NCI-H510A treated with DMSO at 0.1 percent for 48 hours (cell line): ENCODE results near the gene PPME1.

Experiments
- DNase-seq: peaks from one replicate; lab custom pipeline; 2025; lab: John Stamatoyannopoulos, UW

PPME1 gene

DNA sequence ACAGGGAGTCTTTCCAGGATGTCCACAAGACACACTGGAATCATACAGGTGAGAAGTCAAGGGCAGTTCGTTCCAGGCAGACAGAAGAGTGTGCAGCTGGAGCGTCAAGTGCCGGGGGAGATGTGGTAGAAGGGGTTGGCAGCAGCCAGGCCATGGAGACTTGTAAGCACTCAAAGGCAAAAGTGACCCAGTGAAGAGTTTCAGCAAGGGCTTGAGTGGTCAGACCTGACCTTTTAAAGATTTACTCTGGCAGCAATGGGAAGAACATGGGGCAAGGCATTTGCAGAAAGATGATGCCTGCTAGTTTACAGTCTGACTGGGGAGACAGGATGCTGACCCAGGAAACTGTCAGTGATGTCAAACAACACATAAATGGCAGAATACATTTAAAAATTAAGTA, 111.3 kb downstream of the PPME1 start:
- DNase-seq = peak; percentile 86

GRCh38 chr11:74282914-74283371, 111.9 kb downstream of the PPME1 start:
- DNase-seq = peak; percentile 48

DNA sequence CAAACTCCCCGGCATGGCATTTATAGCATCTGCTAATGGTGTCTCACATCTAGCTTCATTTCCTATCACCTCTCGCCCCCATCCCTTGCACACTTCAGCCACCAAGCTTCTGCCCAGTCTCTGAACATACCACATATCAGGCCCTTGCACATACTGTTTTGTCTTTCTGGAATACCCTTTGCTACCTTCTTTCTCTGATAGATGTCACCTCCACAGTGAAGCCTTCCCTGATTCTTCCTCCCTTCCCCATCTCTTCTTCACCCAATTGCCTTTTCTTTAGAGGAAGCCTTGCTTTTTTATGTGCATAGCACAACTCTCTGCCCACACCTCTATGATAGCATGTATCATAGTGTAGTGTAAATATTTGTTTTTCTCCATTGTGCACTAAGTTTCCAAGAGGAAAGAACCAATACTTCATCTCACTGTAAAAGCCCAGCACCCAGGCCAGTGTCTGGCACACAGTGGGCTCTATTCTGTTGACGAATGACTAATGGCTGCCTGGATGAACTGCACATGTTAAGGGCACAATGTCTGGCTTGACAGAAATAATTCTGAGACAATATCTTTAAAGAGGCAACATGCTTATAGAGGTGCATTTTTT, 112.6 kb downstream of the PPME1 start:
- DNase-seq = no peak

- no peak for DNase-seq
Observed at GRCh38 chr11:74284466-74284865, 113.4 kb downstream of the PPME1 start.

DNA sequence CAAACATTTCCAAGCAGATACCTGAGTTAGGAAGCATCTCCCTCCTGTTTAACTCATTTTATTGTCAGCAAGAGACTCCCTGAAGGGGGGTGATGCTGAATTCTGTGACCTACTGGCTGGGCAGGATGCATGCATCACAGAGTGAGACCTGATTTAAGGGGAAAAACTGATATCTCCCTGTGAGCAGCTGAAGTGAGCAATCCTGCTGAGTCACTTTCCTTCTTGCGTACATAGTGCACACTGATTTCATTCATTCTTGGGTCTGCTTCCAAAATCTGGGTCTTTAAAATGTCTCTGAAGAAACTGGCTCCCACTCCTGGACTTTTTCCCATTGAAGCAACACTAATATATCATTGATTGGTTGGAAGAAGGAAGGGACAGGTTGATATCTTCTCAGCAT, 117.1 kb downstream of the PPME1 start:
- no peak for DNase-seq

DNA sequence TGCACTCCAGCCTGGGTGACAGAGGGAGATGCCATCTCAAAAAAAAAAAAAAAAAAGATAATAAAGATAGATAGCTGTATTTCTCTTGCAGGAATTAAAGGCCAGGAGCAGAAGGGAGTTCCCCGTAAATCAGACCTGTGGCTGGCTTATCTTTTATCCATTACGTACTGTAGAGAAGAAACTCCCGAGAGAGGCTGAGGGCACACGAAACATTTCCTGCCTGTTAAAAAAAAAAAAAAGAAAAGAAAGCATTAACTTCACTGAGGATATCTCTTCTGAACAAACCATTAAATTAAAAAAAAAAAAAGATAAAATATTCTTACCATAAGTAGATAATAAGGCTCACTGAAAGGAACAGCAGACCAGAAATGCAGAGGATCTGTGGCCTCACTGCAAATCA, 117.8 kb downstream of the PPME1 start:
- no peak for DNase-seq

DNA sequence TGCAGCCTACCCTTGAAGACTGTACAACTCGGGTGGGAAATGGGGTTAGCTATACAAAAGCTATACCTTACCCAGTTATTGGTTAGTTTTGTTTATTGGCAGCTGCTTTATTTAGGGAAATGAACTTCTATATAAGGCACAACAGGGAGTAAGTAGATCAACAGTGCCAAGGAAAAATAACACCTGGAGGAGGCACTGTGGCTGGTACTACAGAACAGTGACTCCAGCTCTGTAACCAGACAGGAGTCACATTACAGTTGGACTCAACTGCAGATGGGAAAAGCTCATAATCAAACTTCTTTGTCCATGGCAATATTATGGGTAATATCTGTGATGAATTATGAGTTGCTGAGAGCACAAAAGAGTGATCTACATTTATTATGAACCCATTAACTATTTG, 126.4 kb downstream of the PPME1 start:
- no peak for DNase-seq

DNA sequence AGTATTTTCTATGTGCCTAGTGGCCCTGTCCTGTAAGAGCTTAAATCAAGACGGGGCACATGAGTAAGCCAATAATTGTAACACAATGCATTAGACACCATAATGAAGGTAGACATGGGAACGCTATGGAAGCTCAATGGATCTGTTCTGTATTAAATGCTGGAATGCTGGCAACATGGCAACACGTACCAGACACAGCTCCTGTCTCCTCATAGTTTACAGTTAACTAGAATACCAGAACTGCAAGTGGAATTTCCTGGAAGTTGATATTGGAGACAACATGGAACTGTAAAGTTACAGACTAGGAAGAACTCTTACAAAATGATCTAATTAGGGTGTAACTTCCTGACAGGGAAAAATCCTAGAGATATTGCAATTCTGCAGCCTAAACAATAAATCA, 127.9 kb downstream of the PPME1 start:
- no peak for DNase-seq
